Lower leg skin (tissue), 3 donors: Measurements from ENCODE around the gene SLC35E2B.
A peak's percentile ranks its signal among the peaks of the same experiment; 100 is the strongest.

Experiments
- POLR2A ChIP-seq, 2 donors: fragments of 450-650 bp; IDR thresholded peaks; one replicate each; pipeline ENCODE4 v1.6.1; 2016 to 2017; ENCODE audit warnings: antibody characterized with exemption in 2 of 2, mild to moderate bottlenecking in 1 of 2, moderate library complexity in 1 of 2
- TF ChIP-seq, protein P1 (sequence below), 3 donors: fragments of 450-650 bp; IDR thresholded peaks; one replicate each; pipeline ENCODE4 v1.5.1; 2016; ENCODE audit warnings: antibody characterized with exemption in 3 of 3, mild to moderate bottlenecking in 3 of 3, moderate library complexity in 2 of 3

DNA sequence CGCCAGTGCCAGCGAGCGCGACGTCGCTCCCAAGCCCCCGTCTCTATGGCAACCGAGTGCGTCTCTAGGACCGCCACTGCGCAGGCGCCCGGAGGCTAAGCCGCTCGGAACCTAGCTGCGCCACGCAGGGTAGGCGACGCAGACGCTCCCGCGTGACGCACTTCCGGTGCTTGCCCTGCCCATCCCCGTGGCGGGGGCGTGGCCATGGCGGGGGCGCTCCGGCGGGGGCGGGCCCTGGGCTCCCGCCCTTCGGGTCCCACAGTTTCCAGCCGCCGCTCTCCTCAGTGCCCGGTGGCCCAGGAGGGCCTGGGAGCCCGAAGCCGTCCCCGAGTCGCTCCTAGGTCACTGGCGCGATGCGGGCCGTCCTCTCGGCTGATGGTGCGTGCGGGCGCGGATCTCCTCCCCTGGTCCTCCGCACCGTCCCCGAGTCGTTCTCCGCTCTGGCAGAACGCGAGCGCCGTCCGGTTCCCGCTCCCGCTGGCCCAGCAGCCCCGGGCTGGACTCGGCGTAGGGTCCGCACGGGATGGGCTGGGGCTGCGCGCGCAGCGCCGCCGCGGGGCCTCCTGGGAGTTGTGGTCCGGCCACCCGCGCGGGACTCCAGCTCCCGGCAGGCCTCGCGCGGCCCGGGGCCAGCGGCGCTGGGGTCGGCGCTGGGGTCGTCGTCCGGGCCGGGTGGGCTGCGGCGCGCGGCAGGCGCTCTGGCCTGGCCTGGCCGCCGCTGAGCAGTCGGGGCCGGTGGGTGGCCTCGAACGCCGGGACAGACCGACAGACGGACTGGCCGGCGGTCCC lies 77.1 kb downstream of the SLC35E2B start, which contains the start of gene MIB2:
- TF ChIP-seq, protein P1, sequence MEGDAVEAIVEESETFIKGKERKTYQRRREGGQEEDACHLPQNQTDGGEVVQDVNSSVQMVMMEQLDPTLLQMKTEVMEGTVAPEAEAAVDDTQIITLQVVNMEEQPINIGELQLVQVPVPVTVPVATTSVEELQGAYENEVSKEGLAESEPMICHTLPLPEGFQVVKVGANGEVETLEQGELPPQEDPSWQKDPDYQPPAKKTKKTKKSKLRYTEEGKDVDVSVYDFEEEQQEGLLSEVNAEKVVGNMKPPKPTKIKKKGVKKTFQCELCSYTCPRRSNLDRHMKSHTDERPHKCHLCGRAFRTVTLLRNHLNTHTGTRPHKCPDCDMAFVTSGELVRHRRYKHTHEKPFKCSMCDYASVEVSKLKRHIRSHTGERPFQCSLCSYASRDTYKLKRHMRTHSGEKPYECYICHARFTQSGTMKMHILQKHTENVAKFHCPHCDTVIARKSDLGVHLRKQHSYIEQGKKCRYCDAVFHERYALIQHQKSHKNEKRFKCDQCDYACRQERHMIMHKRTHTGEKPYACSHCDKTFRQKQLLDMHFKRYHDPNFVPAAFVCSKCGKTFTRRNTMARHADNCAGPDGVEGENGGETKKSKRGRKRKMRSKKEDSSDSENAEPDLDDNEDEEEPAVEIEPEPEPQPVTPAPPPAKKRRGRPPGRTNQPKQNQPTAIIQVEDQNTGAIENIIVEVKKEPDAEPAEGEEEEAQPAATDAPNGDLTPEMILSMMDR (IDR thresholded peaks at IDR 0.05), result no peak
- peak in 1 of 2 donors; percentile 37 for TF ChIP-seq POLR2A (IDR thresholded peaks at IDR 0.05)
